Testis (tissue), 5 donors: ENCODE measurements around the gene OR4F15. TPM values are rescaled to one million over a fixed set of nuclear protein-coding genes. Genes with fewer than 3 reads are reported as not detected.
"Not testable (repeated sequence)": the region's sequence is repeated elsewhere in the genome, so short reads cannot be mapped to it uniquely, and the experiment has no call there.

Experiments used
- DNase-seq: peaks from one replicate; pipeline ENCODE4 v3.0.0-alpha.2; 2019
- H3K27ac ChIP-seq, 2 donors: fragments of 200-600 bp; sonication (generic); one replicate each; pipeline ENCODE4 v1.5.1; 2019
- H3K27me3 ChIP-seq: fragments of 200-600 bp; sonication (generic); one replicate; pipeline ENCODE4 v1.5.1; 2019
- H3K36me3 ChIP-seq: fragments of 200-600 bp; sonication (generic); one replicate; pipeline ENCODE4 v1.5.1; 2017; ENCODE audit warnings: low read depth; ENCODE audit errors: missing control alignments
- H3K4me1 ChIP-seq: fragments of 200-600 bp; sonication (generic); one replicate; pipeline ENCODE4 v1.5.1; 2019
- H3K4me3 ChIP-seq, 2 donors: fragments of 200-600 bp; sonication (generic); one replicate each; pipeline ENCODE4 v1.5.1; 2017 to 2019
- H3K9me3 ChIP-seq: fragments of 200-600 bp; sonication (generic); one replicate; pipeline ENCODE4 v1.5.1; 2017
- CTCF ChIP-seq, 3 experiments: fragments of 450-650 bp in 2 of 3; fragments of 200-600 bp in 1 of 3; sonication (generic) in 1 of 3; IDR thresholded peaks; one replicate each; pipeline ENCODE4 v1.5.1; 2016 to 2019; ENCODE audit warnings: antibody characterized with exemption in 3 of 3, mild to moderate bottlenecking in 2 of 3, moderate library complexity in 1 of 3
- POLR2A ChIP-seq: fragments of 450-650 bp; IDR thresholded peaks from one replicate; pipeline ENCODE4 v1.6.1; 2017; ENCODE audit warnings: antibody characterized with exemption, mild to moderate bottlenecking, moderate library complexity
- WGBS, 2 donors: methylation state at CpG; one replicate each; pipeline ENCODE4 v1.1.5; 2018; 5-methylcytosine and 5-hydroxymethylcytosine counted together
- intact Hi-C: fragments of 100-400 bp; cut with DNase I; formaldehyde crosslinking; loops from one replicate; pipeline ENCODE4 v1.15.1; 2023; ENCODE audit warnings: low total_unique reads
- long read RNA-seq, 2 donors: transcript quantifications; one replicate each; lab custom pipeline, GENCODE V29; 2026
- polyA plus RNA-seq: library from polyadenylated mRNA; stranded (reverse); fragments of 350-450 nt; fragmentation: Illumina TruSeq; extraction: RNeasy Lipid Tissue Mini Kit (QIAGEN cat#74804); gene quantifications from one replicate; pipeline ENCODE4 v1.2.3, GENCODE V29; 2014; ENCODE audit warnings: low read depth, low replicate concordance; ENCODE audit not compliant: insufficient read depth
- total RNA-seq, 2 donors: library from RNA; depleted of rRNA; stranded (reverse); fragments of >200 nt; gene quantifications; one replicate each; pipeline ENCODE4 v1.2.3, GENCODE V29; 2016

Gene OR4F15
- not detected for total RNA-seq
- not detected for polyA plus RNA-seq
- long read RNA-seq, donor 1, result 0 reads
- long read RNA-seq, donor 2, result 0 reads

GRCh38 chr15:101811902-101812301, at the start of gene OR4F15:
TSS of gene OR4F15 (plus strand) at chr15:101812202. CDS start at chr15:101818187, 5,985 bp downstream.
- Histone ChIP-seq H3K4me3 (no peak within 1 kb of the TSS), H3K36me3 (no peaks in the 10 kb centered on the region), H3K9me3 (no peaks in the 10 kb centered on the region), H3K27me3 (no peaks in the 10 kb centered on the region), H3K4me1 (no peaks in the 10 kb centered on the region), H3K27ac (no peak within 1 kb of the TSS)
- no peak for TF ChIP-seq CTCF (IDR thresholded peaks at IDR 0.05)
- TF ChIP-seq POLR2A, result no peak
- DNase-seq, result no peak
- intact Hi-C loops, result no loop called here

- H3K4me3 ChIP-seq, DNase-seq: not testable (repeated sequence)
- 87 to 88% methylated on average over 19 to 20 of the region's 23 CpGs for WGBS, 2 donors
Measured at GRCh38 chr15:101764669-101765339, 47.2 kb upstream of the OR4F15 start.

GRCh38 chr15:101765340-101765671, 46.7 kb upstream of the OR4F15 start:
- H3K27me3 ChIP-seq, intact Hi-C loops, H3K4me1 ChIP-seq, DNase-seq, H3K4me3 ChIP-seq, H3K9me3 ChIP-seq, H3K27ac ChIP-seq, H3K36me3 ChIP-seq: not testable (repeated sequence)
- WGBS, 2 donors, result 88 to 95% methylated on average over 7 of the region's 7 CpGs

More at GRCh38 chr15:101764669-101765339, 47.2 kb upstream of the OR4F15 start:
- H3K4me1 ChIP-seq, intact Hi-C loops, H3K9me3 ChIP-seq, H3K27me3 ChIP-seq, H3K36me3 ChIP-seq, H3K27ac ChIP-seq: not testable (repeated sequence)

- intact Hi-C loops, result no loop called here
- H3K4me1 ChIP-seq, result no peaks in the 10 kb centered on the region
- no peaks in the 10 kb centered on the region for H3K9me3 ChIP-seq
- WGBS, 2 donors, result 82% methylated on average over 15 of the region's 15 CpGs
- no peaks in the 10 kb centered on the region for H3K36me3 ChIP-seq
- H3K27me3 ChIP-seq, result no peaks in the 10 kb centered on the region
- H3K27ac ChIP-seq, result no peak overlapping the region
- no peak overlapping the region for H3K4me3 ChIP-seq
- TF ChIP-seq CTCF (IDR thresholded peaks at IDR 0.05) (no peak), POLR2A (no peak)
- no peak for DNase-seq
Measured at GRCh38 chr15:101765772-101766456, 46.1 kb upstream of the OR4F15 start.

GRCh38 chr15:101767083-101767640, 44.8 kb upstream of the OR4F15 start:
- H3K36me3 ChIP-seq, H3K9me3 ChIP-seq, H3K27ac ChIP-seq, H3K4me3 ChIP-seq, DNase-seq, intact Hi-C loops, H3K4me1 ChIP-seq, H3K27me3 ChIP-seq: not testable (repeated sequence)
- WGBS, 2 donors, result 80 to 88% methylated on average over 1 to 8 of the region's 11 CpGs

GRCh38 chr15:101772921-101773320, 39.1 kb upstream of the OR4F15 start:
- no peak for DNase-seq
- 87 to 90% methylated on average over 6 to 8 of the region's 8 CpGs for WGBS, 2 donors
- no peaks in the 10 kb centered on the region for H3K4me1 ChIP-seq
- intact Hi-C loops, result no loop called here
- H3K36me3 ChIP-seq, result no peaks in the 10 kb centered on the region
- H3K4me3 ChIP-seq, result no peak overlapping the region
- H3K9me3 ChIP-seq, result no peaks in the 10 kb centered on the region
- H3K27me3 ChIP-seq, result no peaks in the 10 kb centered on the region
- H3K27ac ChIP-seq, result no peak overlapping the region
- TF ChIP-seq CTCF (IDR thresholded peaks at IDR 0.05), result no peak
- no peak for TF ChIP-seq POLR2A
